Measurements from ENCODE around the gene EHHADH. TPM values are rescaled to one million over a fixed set of nuclear protein-coding genes. Genes with fewer than 3 reads are reported as not detected.
A peak's percentile ranks its signal among the peaks of the same experiment; 100 is the strongest.

Gene EHHADH
- total and polyA plus RNA-seq, 9 of the 15 experiments (the other 6 are each of a cell fraction or from before 2014, with no cell fraction given) = 3.6 to 6.4 (median 5.4) TPM

GRCh38 chr3:185253645-185254410 is at the start of gene EHHADH (continued):
- TF ChIP-seq TAF1 (IDR thresholded peaks at IDR 0.05; ENCODE audit: control insufficient read depth, extremely low read depth, insufficient read depth, low read length, severe bottlenecking) (peak; percentile 61), MIER1 (IDR thresholded peaks at IDR 0.05; ENCODE audit: low read depth) (0 out of 2 replicates have a peak, but pooled peaks have one; percentile 31), COPS2 (conservative IDR thresholded peaks at IDR 0.05) (no peak), RFX7 (CRISPR knock-in tag; IDR thresholded peaks at IDR 0.05) (no peak), STAT6 (CRISPR knock-in tag; IDR thresholded peaks at IDR 0.05) (no peak), ETS2 (tag; IDR thresholded peaks at IDR 0.05; ENCODE audit: borderline replicate concordance, poor library complexity, severe bottlenecking) (no peak), SOX6 (IDR thresholded peaks at IDR 0.05) (no peak), ASH1L (IDR thresholded peaks at IDR 0.05; ENCODE audit: borderline replicate concordance, low read depth, partially characterized antibody) (no peak), NBN (IDR thresholded peaks at IDR 0.05; ENCODE audit: low read depth) (no peak), ZNF197 (CRISPR knock-in tag; IDR thresholded peaks at IDR 0.05; ENCODE audit: low read depth) (no peak), MTF1 (CRISPR knock-in tag; IDR thresholded peaks at IDR 0.05; ENCODE audit: borderline replicate concordance) (no peak), PTBP1 (IDR thresholded peaks at IDR 0.05; ENCODE audit: low read depth, low read length) (no peak), ZBTB33 (CRISPR knock-in tag; IDR thresholded peaks at IDR 0.05) (no peak), ZBTB11 (CRISPR knock-in tag; IDR thresholded peaks at IDR 0.05) (0 out of 6 replicates have a peak, but pooled peaks of 1 of the 3 experiments have one; percentile 41), XRCC3 (IDR thresholded peaks at IDR 0.05) (no peak), MCM2 (IDR thresholded peaks at IDR 0.05; ENCODE audit: low read depth) (no peak)

All from K562 (cell line).